ENCODE data around the gene LRRC4C.

LRRC4C gene

DNA sequence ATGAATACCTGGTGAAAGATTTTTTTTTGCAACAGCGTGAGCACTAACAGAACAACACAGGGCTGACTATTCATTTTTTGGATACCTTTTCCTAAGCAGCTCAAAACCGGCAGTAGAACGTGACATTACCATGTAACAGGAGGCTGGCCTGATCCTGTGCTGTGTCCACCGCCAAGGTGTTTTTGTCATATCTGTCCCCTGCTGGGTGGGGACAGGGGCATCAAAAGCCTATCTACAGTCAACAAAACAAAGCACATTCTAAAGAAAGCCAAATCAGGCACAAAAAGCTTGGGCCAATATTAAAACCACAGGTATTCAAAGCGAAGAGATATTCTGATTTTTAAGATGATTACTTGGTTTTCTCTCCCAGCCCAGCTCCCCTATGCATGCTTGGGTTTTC is 151.2 kb downstream of the LRRC4C start:
- no peaks in the 10 kb centered on the region for H3K4me1 ChIP-seq (ENCODE audit: control insufficient read depth, insufficient read depth, low read depth, low read length)
- no peak overlapping the region for H3K4me2 ChIP-seq (ENCODE audit: low read length, poor library complexity, severe bottlenecking)
- WGBS = 91% methylated on average over 4 of the region's 5 CpGs
- H3K14ac ChIP-seq (ENCODE audit: low read length in 2 of 2) = no peak overlapping the region
- no peak overlapping the region for H2AK5ac ChIP-seq (ENCODE audit: low read length, severe bottlenecking)
- H4K91ac ChIP-seq (ENCODE audit: low read length) = no peak overlapping the region
- H3K4me3 ChIP-seq (ENCODE audit: insufficient read depth in 1 of 2, low read depth in 1 of 2, low read length in 2 of 2) = no peak overlapping the region
- H4K8ac ChIP-seq (ENCODE audit: low read length) = no peak overlapping the region
- no peak for DNase-seq
- no peak overlapping the region for H3K4ac ChIP-seq (ENCODE audit: low read depth in 1 of 2, low read length in 2 of 2)
- no peak overlapping the region for H2BK12ac ChIP-seq (ENCODE audit: low read length in 2 of 2)
- no peaks in the 10 kb centered on the region for H3K79me1 ChIP-seq (replicated peaks; ENCODE audit: low read length, poor library complexity, severe bottlenecking)
- no peaks in the 10 kb centered on the region for H3K36me3 ChIP-seq (ENCODE audit: control insufficient read depth in 1 of 2, insufficient read depth in 2 of 2, low read depth in 1 of 2, low read length in 2 of 2)
- H2BK15ac ChIP-seq (ENCODE audit: low read depth, poor library complexity, severe bottlenecking) = no peak overlapping the region
- H2BK5ac ChIP-seq (ENCODE audit: low read depth, low read length, poor library complexity, severe bottlenecking) = no peak overlapping the region
- no peak overlapping the region for H3K9ac ChIP-seq (ENCODE audit: low read length)
- no peak overlapping the region for H2BK120ac ChIP-seq (ENCODE audit: low read depth, low read length)
- H3K9me3 ChIP-seq (ENCODE audit: control insufficient read depth, low read length) = no peaks in the 10 kb centered on the region
- H3K23ac ChIP-seq (ENCODE audit: low read length in 2 of 2) = no peak overlapping the region
- H3K27me3 ChIP-seq (ENCODE audit: control insufficient read depth in 1 of 2, insufficient read depth in 1 of 2, low read length in 2 of 2) = no peaks in the 10 kb centered on the region
- no peak overlapping the region for H2AFZ ChIP-seq (ENCODE audit: low read depth, low read length)
- no peak overlapping the region for H3K27ac ChIP-seq (ENCODE audit: low read length, poor library complexity, severe bottlenecking)
- no peak overlapping the region for H3K18ac ChIP-seq (ENCODE audit: low read depth in 1 of 2, low read length in 2 of 2)

DNA sequence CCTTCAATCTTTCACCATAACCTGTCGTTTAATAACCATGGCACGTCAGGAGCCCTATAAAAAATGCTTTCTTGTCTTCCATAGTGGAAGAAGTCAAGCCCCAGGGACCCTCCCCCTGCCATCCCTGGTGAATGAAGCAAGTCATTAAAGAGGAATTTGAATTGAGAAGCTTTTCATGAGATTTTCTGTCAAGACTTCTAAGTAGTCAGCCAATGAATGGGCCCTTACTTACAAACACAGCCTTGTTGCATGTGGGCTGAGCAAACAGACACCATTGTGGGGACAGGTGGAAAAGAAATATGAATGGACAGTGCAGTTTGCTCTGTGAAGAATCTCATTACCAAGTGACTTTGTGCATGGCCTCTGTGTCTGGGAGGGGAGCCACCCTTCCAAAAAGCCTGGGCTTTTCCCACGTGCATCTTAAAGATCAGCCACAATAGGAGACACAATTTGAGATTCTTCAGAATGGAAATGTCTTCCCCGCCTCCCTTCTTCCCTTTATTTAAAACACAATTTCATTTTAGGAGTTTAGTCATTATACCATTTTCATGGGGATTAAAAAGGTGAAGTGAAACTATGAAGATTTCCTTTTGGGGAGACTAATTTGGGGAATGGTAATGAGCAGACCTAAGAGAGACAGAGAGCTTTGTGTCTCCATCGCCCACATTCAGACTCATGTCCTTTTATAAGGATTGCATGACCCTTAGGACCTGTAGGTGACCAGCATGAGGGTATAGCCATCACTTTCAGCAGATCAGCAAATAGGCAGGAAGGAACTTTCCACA is 152.0 kb downstream of the LRRC4C start:
- H3K27me3 ChIP-seq (ENCODE audit: control insufficient read depth in 1 of 2, insufficient read depth in 1 of 2, low read length in 2 of 2) = no peaks in the 10 kb centered on the region
- no peak overlapping the region for H2BK5ac ChIP-seq (ENCODE audit: low read depth, low read length, poor library complexity, severe bottlenecking)
- WGBS = 59% methylated on average over 2 of the region's 5 CpGs
- no peak overlapping the region for H4K91ac ChIP-seq (ENCODE audit: low read length)
- H4K8ac ChIP-seq (ENCODE audit: low read length) = no peak overlapping the region
- no peak overlapping the region for H2BK15ac ChIP-seq (ENCODE audit: low read depth, poor library complexity, severe bottlenecking)
- no peak overlapping the region for H3K27ac ChIP-seq (ENCODE audit: low read length, poor library complexity, severe bottlenecking)
- no peak overlapping the region for H2AFZ ChIP-seq (ENCODE audit: low read depth, low read length)
- H3K4me1 ChIP-seq (ENCODE audit: control insufficient read depth, insufficient read depth, low read depth, low read length) = no peaks in the 10 kb centered on the region
- H3K18ac ChIP-seq (ENCODE audit: low read depth in 1 of 2, low read length in 2 of 2) = no peak overlapping the region
- H3K23ac ChIP-seq (ENCODE audit: low read length in 2 of 2) = no peak overlapping the region
- H3K9me3 ChIP-seq (ENCODE audit: control insufficient read depth, low read length) = no peaks in the 10 kb centered on the region
- H3K4me3 ChIP-seq (ENCODE audit: insufficient read depth in 1 of 2, low read depth in 1 of 2, low read length in 2 of 2) = no peak overlapping the region
- no peaks in the 10 kb centered on the region for H3K36me3 ChIP-seq (ENCODE audit: control insufficient read depth in 1 of 2, insufficient read depth in 2 of 2, low read depth in 1 of 2, low read length in 2 of 2)
- no peak overlapping the region for H2AK5ac ChIP-seq (ENCODE audit: low read length, severe bottlenecking)
- no peak overlapping the region for H3K4ac ChIP-seq (ENCODE audit: low read depth in 1 of 2, low read length in 2 of 2)
- DNase-seq = no peak
- H2BK120ac ChIP-seq (ENCODE audit: low read depth, low read length) = no peak overlapping the region
- no peak overlapping the region for H3K14ac ChIP-seq (ENCODE audit: low read length in 2 of 2)
- H3K9ac ChIP-seq (ENCODE audit: low read length) = no peak overlapping the region
- H2BK12ac ChIP-seq (ENCODE audit: low read length in 2 of 2) = no peak overlapping the region
- H3K79me1 ChIP-seq (replicated peaks; ENCODE audit: low read length, poor library complexity, severe bottlenecking) = no peaks in the 10 kb centered on the region
- H3K4me2 ChIP-seq (ENCODE audit: low read length, poor library complexity, severe bottlenecking) = no peak overlapping the region

DNA sequence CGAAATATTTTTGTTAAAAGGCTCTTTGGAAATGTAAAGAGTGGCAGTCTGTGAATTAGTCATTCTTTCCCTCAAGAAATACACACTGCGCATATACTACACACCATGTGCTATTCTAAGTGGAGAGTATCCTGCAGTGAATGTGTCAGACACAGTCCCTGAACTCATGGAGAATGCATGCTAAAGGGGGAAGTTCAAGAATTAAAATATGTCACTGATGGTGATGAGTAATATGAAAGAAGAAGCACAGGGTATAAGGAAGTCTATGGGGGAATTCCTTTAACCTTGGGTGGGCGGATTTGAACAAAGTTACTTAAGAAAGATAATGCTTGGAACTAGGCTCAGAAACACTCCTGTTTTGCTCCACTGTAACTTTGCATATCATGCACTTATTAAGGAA is 153.0 kb downstream of the LRRC4C start:
- no peaks in the 10 kb centered on the region for H3K9me3 ChIP-seq (ENCODE audit: control insufficient read depth, low read length)
- H2AK5ac ChIP-seq (ENCODE audit: low read length, severe bottlenecking) = no peak overlapping the region
- no peaks in the 10 kb centered on the region for H3K27me3 ChIP-seq (ENCODE audit: control insufficient read depth in 1 of 2, insufficient read depth in 1 of 2, low read length in 2 of 2)
- WGBS = 60% methylated on average over 1 of the region's 3 CpGs
- H4K8ac ChIP-seq (ENCODE audit: low read length) = no peak overlapping the region
- H2BK15ac ChIP-seq (ENCODE audit: low read depth, poor library complexity, severe bottlenecking) = no peak overlapping the region
- H3K27ac ChIP-seq (ENCODE audit: low read length, poor library complexity, severe bottlenecking) = no peak overlapping the region
- no peak overlapping the region for H2BK12ac ChIP-seq (ENCODE audit: low read length in 2 of 2)
- no peak overlapping the region for H2AFZ ChIP-seq (ENCODE audit: low read depth, low read length)
- no peak overlapping the region for H3K18ac ChIP-seq (ENCODE audit: low read depth in 1 of 2, low read length in 2 of 2)
- H3K79me1 ChIP-seq (replicated peaks; ENCODE audit: low read length, poor library complexity, severe bottlenecking) = no peaks in the 10 kb centered on the region
- H3K14ac ChIP-seq (ENCODE audit: low read length in 2 of 2) = no peak overlapping the region
- H3K4me3 ChIP-seq (ENCODE audit: insufficient read depth in 1 of 2, low read depth in 1 of 2, low read length in 2 of 2) = no peak overlapping the region
- no peak overlapping the region for H2BK5ac ChIP-seq (ENCODE audit: low read depth, low read length, poor library complexity, severe bottlenecking)
- no peak overlapping the region for H4K91ac ChIP-seq (ENCODE audit: low read length)
- no peak overlapping the region for H3K4ac ChIP-seq (ENCODE audit: low read depth in 1 of 2, low read length in 2 of 2)
- no peak for DNase-seq
- no peak overlapping the region for H3K4me2 ChIP-seq (ENCODE audit: low read length, poor library complexity, severe bottlenecking)
- no peak overlapping the region for H3K23ac ChIP-seq (ENCODE audit: low read length in 2 of 2)
- H2BK120ac ChIP-seq (ENCODE audit: low read depth, low read length) = no peak overlapping the region
- H3K9ac ChIP-seq (ENCODE audit: low read length) = no peak overlapping the region
- no peaks in the 10 kb centered on the region for H3K4me1 ChIP-seq (ENCODE audit: control insufficient read depth, insufficient read depth, low read depth, low read length)
- no peaks in the 10 kb centered on the region for H3K36me3 ChIP-seq (ENCODE audit: control insufficient read depth in 1 of 2, insufficient read depth in 2 of 2, low read depth in 1 of 2, low read length in 2 of 2)

DNA sequence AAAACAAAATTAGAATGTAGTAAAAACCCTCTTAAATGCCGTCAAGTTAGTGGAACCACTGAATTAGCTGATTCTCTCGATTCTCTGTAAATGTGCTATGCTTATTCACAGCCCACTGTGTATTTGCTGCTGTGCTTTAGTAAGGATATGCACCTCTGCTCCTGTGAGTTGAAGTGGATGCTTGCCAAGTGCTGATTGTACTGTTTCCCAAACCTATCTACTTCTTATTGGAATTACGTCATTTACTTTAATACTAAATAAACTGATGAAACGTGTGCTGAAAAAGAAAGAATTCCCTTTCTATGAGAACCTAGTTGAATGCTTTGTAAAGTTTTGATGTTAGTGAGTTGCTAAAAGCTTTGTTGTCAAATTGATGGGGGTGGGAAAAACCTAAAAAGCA is 158.4 kb downstream of the LRRC4C start:
- Histone ChIP-seq H2AFZ (ENCODE audit: low read depth, low read length) (no peak overlapping the region), H3K14ac (ENCODE audit: low read length in 2 of 2) (no peak overlapping the region), H2BK5ac (ENCODE audit: low read depth, low read length, poor library complexity, severe bottlenecking) (no peak overlapping the region), H2BK120ac (ENCODE audit: low read depth, low read length) (no peak overlapping the region), H2AK5ac (ENCODE audit: low read length, severe bottlenecking) (no peak overlapping the region), H3K18ac (ENCODE audit: low read depth in 1 of 2, low read length in 2 of 2) (no peak overlapping the region), H3K4me3 (ENCODE audit: insufficient read depth in 1 of 2, low read depth in 1 of 2, low read length in 2 of 2) (no peak overlapping the region), H3K4me1 (ENCODE audit: control insufficient read depth, insufficient read depth, low read depth, low read length) (no peaks in the 10 kb centered on the region), H3K9me3 (ENCODE audit: control insufficient read depth, low read length) (no peaks in the 10 kb centered on the region), H3K27me3 (ENCODE audit: control insufficient read depth in 1 of 2, insufficient read depth in 1 of 2, low read length in 2 of 2) (no peaks in the 10 kb centered on the region), H3K4me2 (ENCODE audit: low read length, poor library complexity, severe bottlenecking) (no peak overlapping the region), H4K8ac (ENCODE audit: low read length) (no peak overlapping the region), H3K9ac (ENCODE audit: low read length) (no peak overlapping the region), H3K79me1 (replicated peaks; ENCODE audit: low read length, poor library complexity, severe bottlenecking) (no peaks in the 10 kb centered on the region), H2BK12ac (ENCODE audit: low read length in 2 of 2) (no peak overlapping the region), H4K91ac (ENCODE audit: low read length) (no peak overlapping the region), H3K27ac (ENCODE audit: low read length, poor library complexity, severe bottlenecking) (no peak overlapping the region), H3K23ac (ENCODE audit: low read length in 2 of 2) (no peak overlapping the region), H3K4ac (ENCODE audit: low read depth in 1 of 2, low read length in 2 of 2) (no peak overlapping the region), H3K36me3 (ENCODE audit: control insufficient read depth in 1 of 2, insufficient read depth in 2 of 2, low read depth in 1 of 2, low read length in 2 of 2) (no peaks in the 10 kb centered on the region), H2BK15ac (ENCODE audit: low read depth, poor library complexity, severe bottlenecking) (no peak overlapping the region)
- DNase-seq = no peak
- 62% methylated on average over 3 of the region's 4 CpGs for WGBS

Data from mesenchymal stem cell (in vitro differentiated cells and primary cell).